Measurements from ENCODE around the gene TMEM86B. TPM values are rescaled to one million over a fixed set of nuclear protein-coding genes. Genes with fewer than 3 reads are reported as not detected.

The TMEM86B gene
- polyA plus RNA-seq, 1 donor (not counting 4 experiments of a cell fraction or from before 2014, with no cell fraction given): 0.60 TPM

GRCh38 chr19:55224038-55224665, 4.4 kb downstream of the TMEM86B start:
- H2AFZ ChIP-seq (ENCODE audit: control insufficient read depth, low read length): no peak overlapping the region
- H4K20me1 ChIP-seq (ENCODE audit: control insufficient read depth, extremely low read depth, insufficient read depth, low read length): no peaks in the 10 kb centered on the region
- H3K27me3 ChIP-seq (ENCODE audit: control insufficient read depth, extremely low read depth, insufficient read depth, low read length): no peaks in the 10 kb centered on the region
- H3K27ac ChIP-seq (ENCODE audit: control insufficient read depth, insufficient read depth, low read length): no peak overlapping the region
- FAIRE-seq (no peak), DNase-seq (ENCODE audit: low read depth, low spot score) (no peak)
- H3K4me2 ChIP-seq (ENCODE audit: control insufficient read depth, extremely low read depth, insufficient read depth, low read depth, low read length): no peak overlapping the region
- no peak overlapping the region for H3K9ac ChIP-seq (ENCODE audit: control insufficient read depth, extremely low read depth, insufficient read depth, low read length)
- dilution Hi-C loops (cut with MboI; ENCODE audit: extremely low pct_ligation_motif_present, low sequenced_read_pairs): no loop called here
- no peaks in the 10 kb centered on the region for H3K4me1 ChIP-seq (ENCODE audit: control insufficient read depth, extremely low read depth, insufficient read depth, low read length)
- H3K4me3 ChIP-seq (ENCODE audit: control insufficient read depth in 2 of 3, extremely low read depth in 1 of 3, insufficient read depth in 2 of 3, low read depth in 1 of 3, low read length in 3 of 3): no peak overlapping the region
- TF ChIP-seq EZH2 (IDR thresholded peaks at IDR 0.05; ENCODE audit: low read length) (no peak), CTCF (optimal IDR thresholded peaks at IDR 0.05 in 1 of 3, IDR thresholded peaks at IDR 0.05 in 1 of 3, conservative IDR thresholded peaks at IDR 0.05 in 1 of 3; ENCODE audit: extremely low read depth in 1 of 3, insufficient read depth in 2 of 3, low read length in 3 of 3) (no peak)
- no peaks in the 10 kb centered on the region for H3K79me2 ChIP-seq (ENCODE audit: control insufficient read depth, insufficient read depth, low read length)
- peaks cover 10 to 13% of the 10 kb centered on the region in 2 experiments for H3K36me3 ChIP-seq (ENCODE audit: control insufficient read depth in 2 of 2, extremely low read depth in 1 of 2, insufficient read depth in 2 of 2, low read length in 2 of 2)
- H3K9me1 ChIP-seq (ENCODE audit: control insufficient read depth, extremely low read depth, insufficient read depth, low read length): no peaks in the 10 kb centered on the region
- H3K9me3 ChIP-seq (ENCODE audit: control insufficient read depth, low read depth, low read length): no peaks in the 10 kb centered on the region

- no peaks in the 10 kb centered on the region for H3K9me3 ChIP-seq (ENCODE audit: control insufficient read depth, low read depth, low read length)
- dilution Hi-C loops (cut with MboI; ENCODE audit: extremely low pct_ligation_motif_present, low sequenced_read_pairs): no loop called here
- no peaks in the 10 kb centered on the region for H3K79me2 ChIP-seq (ENCODE audit: control insufficient read depth, insufficient read depth, low read length)
- no peak for DNase-seq (ENCODE audit: low read depth, low spot score)
- no peak overlapping the region for H3K27ac ChIP-seq (ENCODE audit: control insufficient read depth, insufficient read depth, low read length)
- no peak for FAIRE-seq
- H3K9ac ChIP-seq (ENCODE audit: control insufficient read depth, extremely low read depth, insufficient read depth, low read length): no peak overlapping the region
- no peak overlapping the region for H3K4me3 ChIP-seq (ENCODE audit: control insufficient read depth in 2 of 3, extremely low read depth in 1 of 3, insufficient read depth in 2 of 3, low read depth in 1 of 3, low read length in 3 of 3)
- no peaks in the 10 kb centered on the region for H3K9me1 ChIP-seq (ENCODE audit: control insufficient read depth, extremely low read depth, insufficient read depth, low read length)
- H3K27me3 ChIP-seq (ENCODE audit: control insufficient read depth, extremely low read depth, insufficient read depth, low read length): no peaks in the 10 kb centered on the region
- no peak overlapping the region for H2AFZ ChIP-seq (ENCODE audit: control insufficient read depth, low read length)
- TF ChIP-seq CTCF (optimal IDR thresholded peaks at IDR 0.05 in 1 of 3, IDR thresholded peaks at IDR 0.05 in 1 of 3, conservative IDR thresholded peaks at IDR 0.05 in 1 of 3; ENCODE audit: extremely low read depth in 1 of 3, insufficient read depth in 2 of 3, low read length in 3 of 3) (no peak), EZH2 (IDR thresholded peaks at IDR 0.05; ENCODE audit: low read length) (no peak)
- no peaks in the 10 kb centered on the region for H4K20me1 ChIP-seq (ENCODE audit: control insufficient read depth, extremely low read depth, insufficient read depth, low read length)
- H3K36me3 ChIP-seq (ENCODE audit: control insufficient read depth in 2 of 2, extremely low read depth in 1 of 2, insufficient read depth in 2 of 2, low read length in 2 of 2): peaks cover 7% of the 10 kb centered on the region in 2 experiments
- no peak overlapping the region for H3K4me2 ChIP-seq (ENCODE audit: control insufficient read depth, extremely low read depth, insufficient read depth, low read depth, low read length)
- H3K4me1 ChIP-seq (ENCODE audit: control insufficient read depth, extremely low read depth, insufficient read depth, low read length): no peaks in the 10 kb centered on the region
These were observed 5.1 kb downstream of the TMEM86B start for GRCh38 chr19:55223291-55224037.
